GM18505 (cell line): ENCODE measurements around the gene AFAP1L2.

Experiments
- ATAC-seq: cut with Tn5 transposase; IDR thresholded peaks from one replicate; pipeline ENCODE4 v1.9.1; 2021; ENCODE audit not compliant: unreplicated experiment
- POLR2A ChIP-seq: IDR thresholded peaks from 4 replicates; pipeline ENCODE4 v1.6.1; 2011; ENCODE audit warnings: borderline replicate concordance; ENCODE audit not compliant: insufficient read depth, insufficient read length; ENCODE audit errors: extremely low read depth

The AFAP1L2 gene

GRCh38 chr10:114282526-114282925, 121.8 kb downstream of the AFAP1L2 start:
- no peak for ATAC-seq
- no peak for TF ChIP-seq POLR2A

GRCh38 chr10:114281461-114281860, 122.8 kb downstream of the AFAP1L2 start:
- no peak for ATAC-seq
- no peak for TF ChIP-seq POLR2A

- no peak for ATAC-seq
- no peak for TF ChIP-seq POLR2A
These were observed 123.3 kb downstream of the AFAP1L2 start for GRCh38 chr10:114281006-114281405.

- ATAC-seq: no peak
- TF ChIP-seq POLR2A: no peak
These were observed 124.2 kb downstream of the AFAP1L2 start for GRCh38 chr10:114279901-114280644.

- no peak for TF ChIP-seq POLR2A
- no peak for ATAC-seq
These were observed 125.0 kb downstream of the AFAP1L2 start for GRCh38 chr10:114279289-114279688.

GRCh38 chr10:114278884-114279191, 125.5 kb downstream of the AFAP1L2 start:
- no peak for TF ChIP-seq POLR2A
- ATAC-seq: no peak

GRCh38 chr10:114278140-114278883, 126.0 kb downstream of the AFAP1L2 start:
- no peak for TF ChIP-seq POLR2A

GRCh38 chr10:114276671-114277070, 127.6 kb downstream of the AFAP1L2 start:
- no peak for TF ChIP-seq POLR2A
- no peak for ATAC-seq

More at GRCh38 chr10:114278140-114278883, 126.0 kb downstream of the AFAP1L2 start:
- no peak for ATAC-seq

- ATAC-seq: no peak
- TF ChIP-seq POLR2A: no peak
These were observed 128.2 kb downstream of the AFAP1L2 start for GRCh38 chr10:114276066-114276465.

- no peak for ATAC-seq
- no peak for TF ChIP-seq POLR2A
These were observed 129.5 kb downstream of the AFAP1L2 start for GRCh38 chr10:114274616-114275453.

GRCh38 chr10:114273910-114274309, 130.4 kb downstream of the AFAP1L2 start:
- ATAC-seq: no peak
- no peak for TF ChIP-seq POLR2A

- TF ChIP-seq POLR2A: no peak
- no peak for ATAC-seq
These were observed 131.6 kb downstream of the AFAP1L2 start for GRCh38 chr10:114272696-114273095.

- no peak for TF ChIP-seq POLR2A
- no peak for ATAC-seq
These were observed 132.5 kb downstream of the AFAP1L2 start for GRCh38 chr10:114271779-114272167.
